Kidney (tissue), 14 donors: ENCODE data around the gene KRT35. TPM values are rescaled to one million over a fixed set of nuclear protein-coding genes. Genes with fewer than 3 reads are reported as not detected.

Experiments used
- DNase-seq, 5 donors: peaks; one replicate each; pipeline ENCODE4 v3.0.0-alpha.2; 2013 to 2020
- FAIRE-seq: peaks from 2 replicates; lab custom pipeline; 2012; peaks lifted over from hg19 to GRCh38; lab: Jason Lieb, UNC
- H3K27ac ChIP-seq, 2 donors: one replicate each; pipeline ENCODE4 v1.7.0; 2013; ENCODE audit warnings: low read depth in 2 of 2, low read length in 2 of 2, inconsistent platforms in 1 of 2
- H3K27me3 ChIP-seq: one replicate; pipeline ENCODE4 v1.7.1; 2013; ENCODE audit warnings: low read length, inconsistent platforms; ENCODE audit not compliant: control insufficient read depth, insufficient read depth
- H3K36me3 ChIP-seq, 3 donors: one replicate each; pipeline versions ENCODE4 v1.7.0 to v1.7.1; 2013; ENCODE audit warnings: low read length in 3 of 3, control low read depth in 1 of 3, inconsistent platforms in 1 of 3; ENCODE audit not compliant: insufficient read depth in 3 of 3, control insufficient read depth in 2 of 3
- H3K4me1 ChIP-seq, 3 donors: one replicate each; pipeline versions ENCODE4 v1.7.0 to v1.7.1; 2013; ENCODE audit warnings: low read length in 3 of 3, inconsistent platforms in 1 of 3, low read depth in 1 of 3; ENCODE audit not compliant: control insufficient read depth in 2 of 3, insufficient read depth in 2 of 3
- H3K4me3 ChIP-seq, 3 donors: one replicate each; pipeline versions ENCODE4 v1.7.0 to v1.8.1; 2013; ENCODE audit warnings: low read length in 3 of 3, control low read depth in 1 of 3, inconsistent platforms in 1 of 3
- H3K9ac ChIP-seq, 3 donors: one replicate each; pipeline versions ENCODE4 v1.7.0 to v1.7.1; 2013; ENCODE audit warnings: low read length in 3 of 3, control low read depth in 1 of 3, inconsistent platforms in 1 of 3
- H3K9me3 ChIP-seq, 3 donors: one replicate each; pipeline versions ENCODE4 v1.7.0 to v1.7.1; 2013; ENCODE audit warnings: low read length in 3 of 3, control low read depth in 1 of 3, inconsistent platforms in 1 of 3; ENCODE audit not compliant: control insufficient read depth in 2 of 3, insufficient read depth in 1 of 3
- intact Hi-C: fragments of 100-400 bp; cut with DNase I; formaldehyde crosslinking; loops from one replicate; pipeline ENCODE4 v1.11.1; 2022
- polyA plus RNA-seq: library from polyadenylated mRNA; stranded (reverse); fragments of 350-450 nt; fragmentation: Illumina TruSeq; extraction: RNeasy Lipid Tissue Mini Kit (QIAGEN cat#74804); gene quantifications from one replicate; pipeline ENCODE4 v1.2.3, GENCODE V29; 2014; ENCODE audit warnings: low read depth, low replicate concordance; ENCODE audit not compliant: insufficient read depth
- total RNA-seq: library from RNA; stranded (reverse); fragmentation: NEBNext Ultra II Directional; extraction: Animal tissue kit (Norgen Biotek cat#: 25700); gene quantifications from one replicate; pipeline ENCODE4 v1.2.1, GENCODE V29; 2021
- TF ChIP-seq, protein P1 (sequence below): IDR thresholded peaks from 3 replicates; pipeline ENCODE4 v1.5.1; 2012; ENCODE audit warnings: mild to moderate bottlenecking, moderate library complexity, borderline replicate concordance; ENCODE audit not compliant: insufficient read depth; ENCODE audit errors: extremely low read depth
- donor health status: control.
- donor health status: control.
- donor health status: control.
- donor health status: control.
- donor health status: control.
- donor health status: DM: yes; HTN: yes; CAD: no.
- donor health status: Normal renal cell carcinoma (clear cell type).

The KRT35 gene
- total and polyA plus RNA-seq, 2 donors from 2014 or later: not detected

DNA sequence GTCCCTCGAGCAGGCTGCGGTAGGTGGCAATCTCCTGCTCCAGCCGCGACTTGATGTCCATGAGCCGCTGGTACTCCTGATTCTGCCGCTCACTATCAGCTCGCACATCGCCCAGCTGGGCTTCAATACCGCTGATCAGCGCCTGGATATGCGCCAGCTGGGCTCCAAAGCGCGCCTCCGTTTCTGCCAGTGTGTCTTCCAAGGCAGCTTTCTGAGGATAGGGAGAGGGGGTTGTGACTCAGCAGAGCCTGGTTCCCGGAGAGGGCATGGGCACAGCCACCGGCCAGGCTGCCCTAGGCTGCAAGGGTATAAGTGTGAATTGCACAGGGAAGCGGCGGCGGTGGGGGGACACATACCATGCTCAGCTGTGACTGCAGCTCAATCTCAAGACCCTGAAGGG, 42.8 kb upstream of the KRT35 start:
- DNase-seq: no peak
- Histone ChIP-seq H3K27me3 (no peaks in the 10 kb centered on the region), H3K4me1 (peaks cover 0 to 3% (median 0%) of the 10 kb centered on the region in 3 donors), H3K9ac (no peak overlapping the region), H3K27ac (no peak overlapping the region), H3K4me3 (no peak overlapping the region), H3K36me3 (peaks cover 0 to 4% (median 0%) of the 10 kb centered on the region in 3 donors), H3K9me3 (no peaks in the 10 kb centered on the region)
- TF ChIP-seq, protein P1, sequence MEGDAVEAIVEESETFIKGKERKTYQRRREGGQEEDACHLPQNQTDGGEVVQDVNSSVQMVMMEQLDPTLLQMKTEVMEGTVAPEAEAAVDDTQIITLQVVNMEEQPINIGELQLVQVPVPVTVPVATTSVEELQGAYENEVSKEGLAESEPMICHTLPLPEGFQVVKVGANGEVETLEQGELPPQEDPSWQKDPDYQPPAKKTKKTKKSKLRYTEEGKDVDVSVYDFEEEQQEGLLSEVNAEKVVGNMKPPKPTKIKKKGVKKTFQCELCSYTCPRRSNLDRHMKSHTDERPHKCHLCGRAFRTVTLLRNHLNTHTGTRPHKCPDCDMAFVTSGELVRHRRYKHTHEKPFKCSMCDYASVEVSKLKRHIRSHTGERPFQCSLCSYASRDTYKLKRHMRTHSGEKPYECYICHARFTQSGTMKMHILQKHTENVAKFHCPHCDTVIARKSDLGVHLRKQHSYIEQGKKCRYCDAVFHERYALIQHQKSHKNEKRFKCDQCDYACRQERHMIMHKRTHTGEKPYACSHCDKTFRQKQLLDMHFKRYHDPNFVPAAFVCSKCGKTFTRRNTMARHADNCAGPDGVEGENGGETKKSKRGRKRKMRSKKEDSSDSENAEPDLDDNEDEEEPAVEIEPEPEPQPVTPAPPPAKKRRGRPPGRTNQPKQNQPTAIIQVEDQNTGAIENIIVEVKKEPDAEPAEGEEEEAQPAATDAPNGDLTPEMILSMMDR: no peak
- FAIRE-seq: no peak
- intact Hi-C loops: no loop called here

DNA sequence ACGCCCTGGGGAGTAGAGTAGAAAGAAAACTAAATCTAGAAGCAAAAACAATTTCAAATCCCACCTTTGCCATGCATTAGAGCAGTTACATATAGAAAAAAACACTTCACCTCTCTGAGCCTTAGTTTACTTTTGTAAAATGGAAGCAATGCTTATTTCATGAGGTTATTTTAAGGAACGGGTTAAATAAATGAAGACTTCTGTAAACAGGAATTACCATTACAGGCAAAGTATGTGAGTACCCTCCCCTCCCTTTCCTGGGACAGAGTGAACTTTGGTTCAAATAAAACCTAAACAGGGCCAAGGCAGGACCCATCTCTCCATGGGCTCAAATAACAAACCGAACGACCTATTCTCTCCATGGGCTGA, 42.3 kb upstream of the KRT35 start:
- Histone ChIP-seq H3K4me1 (peaks cover 0 to 3% (median 0%) of the 10 kb centered on the region in 3 donors), H3K9ac (no peak overlapping the region), H3K27me3 (no peaks in the 10 kb centered on the region), H3K27ac (no peak overlapping the region), H3K4me3 (no peak overlapping the region), H3K9me3 (no peaks in the 10 kb centered on the region), H3K36me3 (peaks cover 0 to 4% (median 0%) of the 10 kb centered on the region in 3 donors)
- no peak for FAIRE-seq
- DNase-seq: no peak
- TF ChIP-seq, protein P1: no peak
- intact Hi-C loops: no loop called here

DNA sequence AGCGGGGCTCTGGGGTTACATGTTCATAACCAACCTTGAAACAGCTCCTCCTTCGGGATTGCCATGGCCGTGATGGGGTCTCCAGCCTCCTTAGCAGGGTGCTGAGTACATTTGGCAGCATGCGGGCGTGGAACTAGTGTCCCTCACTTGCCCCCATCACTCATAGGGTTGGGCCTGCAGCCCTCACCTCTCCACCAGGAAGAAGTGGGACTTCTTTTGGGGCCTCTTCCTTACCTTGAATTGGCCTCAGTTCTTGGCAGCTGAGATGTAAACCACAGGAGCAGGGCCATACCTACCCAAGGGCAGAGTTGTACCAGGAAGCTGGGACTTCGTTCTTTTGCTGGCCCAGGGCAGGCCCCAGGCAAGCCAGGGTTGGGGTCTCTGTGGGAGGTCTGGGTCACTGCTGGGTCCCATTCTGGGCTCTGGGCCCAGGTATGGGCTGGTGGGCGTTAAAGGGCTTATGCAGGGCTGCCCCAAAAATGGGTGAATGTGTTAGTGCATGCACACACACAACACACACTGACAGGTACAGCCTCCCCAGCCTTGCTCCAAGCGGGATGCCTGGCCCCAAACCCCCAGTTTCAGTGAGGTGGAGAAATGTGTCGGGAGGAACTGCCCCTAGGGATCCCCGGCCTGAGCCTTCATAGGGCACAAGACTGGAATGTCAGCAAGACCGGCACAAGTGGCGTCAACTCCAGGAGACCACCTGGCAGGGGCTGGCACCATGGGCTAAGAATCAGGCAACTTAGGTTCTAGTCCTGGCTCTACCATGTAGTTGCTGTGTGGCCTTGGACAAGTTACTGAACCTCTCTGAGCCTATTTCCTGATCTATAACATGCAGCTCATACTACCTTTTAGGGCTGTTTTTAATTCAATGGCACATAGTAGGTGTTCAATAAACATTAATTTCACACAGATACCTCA, 41.6 kb upstream of the KRT35 start:
- H3K4me3 ChIP-seq: no peak overlapping the region
- no peak overlapping the region for H3K27ac ChIP-seq
- peaks cover 0 to 3% (median 0%) of the 10 kb centered on the region in 3 donors for H3K4me1 ChIP-seq
- TF ChIP-seq, protein P1: no peak
- H3K9ac ChIP-seq: no peak overlapping the region
- no peaks in the 10 kb centered on the region for H3K9me3 ChIP-seq
- DNase-seq (no peak), FAIRE-seq (no peak)
- H3K36me3 ChIP-seq: peaks cover 0 to 4% (median 0%) of the 10 kb centered on the region in 3 donors
- intact Hi-C loops: no loop called here
- H3K27me3 ChIP-seq: no peaks in the 10 kb centered on the region
